GM23338 (cell line): ENCODE measurements around the gene TLR9. TPM values are rescaled to one million over a fixed set of nuclear protein-coding genes. Genes with fewer than 3 reads are reported as not detected.

ENCODE experiments used
- ATAC-seq: fragments of 200-7000 bp; cut with Tn5 transposase; 3 replicates; pipeline ENCODE4 v1.9.1; 2020
- DNase-seq: peaks from one replicate; pipeline ENCODE4 v3.0.0-alpha.2; 2015; ENCODE audit warnings: low spot score
- H2AFZ ChIP-seq: fragments of 200-600 bp; sonication (generic); 2 replicates; pipeline ENCODE4 v1.8.0; 2016; ENCODE audit warnings: antibody characterized with exemption, mild to moderate bottlenecking, moderate library complexity
- H3F3A ChIP-seq: fragments of 200-600 bp; sonication (generic); replicated peaks from 2 replicates; pipeline ENCODE4 v1.8.0; 2017; ENCODE audit warnings: antibody characterized with exemption, mixed run types, low read depth
- H3K27ac ChIP-seq: fragments of 200-600 bp; sonication (generic); 2 replicates; pipeline ENCODE4 v1.6.1; 2016; ENCODE audit warnings: low read depth
- H3K27me3 ChIP-seq: fragments of 200-600 bp; sonication (generic); 2 replicates; pipeline ENCODE4 v1.8.0; 2016; ENCODE audit warnings: mild to moderate bottlenecking, mixed run types, moderate library complexity; ENCODE audit not compliant: insufficient read depth
- H3K36me3 ChIP-seq: fragments of 200-600 bp; sonication (generic); 2 replicates; pipeline ENCODE4 v1.8.0; 2016; ENCODE audit warnings: mild to moderate bottlenecking; ENCODE audit not compliant: insufficient read depth
- H3K4me1 ChIP-seq: fragments of 200-600 bp; sonication (generic); 2 replicates; pipeline ENCODE4 v1.8.0; 2016; ENCODE audit warnings: mild to moderate bottlenecking, moderate library complexity; ENCODE audit not compliant: insufficient read depth
- H3K4me2 ChIP-seq: fragments of 200-600 bp; sonication (generic); 2 replicates; pipeline ENCODE4 v1.7.1; 2017; ENCODE audit warnings: mixed run types
- H3K4me3 ChIP-seq: fragments of 200-600 bp; sonication (generic); 2 replicates; pipeline ENCODE4 v1.6.1; 2016; ENCODE audit warnings: mixed run types
- H3K79me2 ChIP-seq: fragments of 200-600 bp; sonication (generic); replicated peaks from 2 replicates; pipeline ENCODE4 v1.8.0; 2017; ENCODE audit warnings: mild to moderate bottlenecking; ENCODE audit not compliant: insufficient read depth
- H3K9me2 ChIP-seq: fragments of 200-600 bp; sonication (generic); 2 replicates; pipeline ENCODE4 v1.8.0; 2017; ENCODE audit not compliant: insufficient read depth
- H4K20me1 ChIP-seq: fragments of 200-600 bp; sonication (generic); replicated peaks from 2 replicates; pipeline ENCODE4 v1.8.0; 2017; ENCODE audit warnings: mild to moderate bottlenecking; ENCODE audit not compliant: insufficient read depth
- H3K27ac Mint-ChIP-seq: 2 replicates; pipeline ENCODE4 v1.8.0; 2020; ENCODE audit warnings: inconsistent platforms, mild to moderate bottlenecking, moderate library complexity, mixed read lengths
- H3K27me3 Mint-ChIP-seq: 3 replicates; pipeline ENCODE4 v1.8.0; 2022; ENCODE audit warnings: low read depth, mild to moderate bottlenecking, moderate library complexity, mixed read lengths, inconsistent platforms; ENCODE audit not compliant: insufficient read depth, poor library complexity
- H3K36me3 Mint-ChIP-seq: 3 replicates; pipeline ENCODE4 v1.8.0; 2021; ENCODE audit warnings: low read depth, mild to moderate bottlenecking, inconsistent platforms, moderate library complexity, mixed read lengths
- H3K4me1 Mint-ChIP-seq: 3 replicates; pipeline ENCODE4 v1.8.0; 2020; ENCODE audit warnings: mild to moderate bottlenecking, inconsistent platforms, mixed read lengths
- H3K4me3 Mint-ChIP-seq: 3 replicates; pipeline ENCODE4 v1.8.0; 2021; ENCODE audit warnings: moderate library complexity, mild to moderate bottlenecking, inconsistent platforms, mixed read lengths
- H3K9me3 Mint-ChIP-seq: 3 replicates; pipeline ENCODE4 v1.8.0; 2020; ENCODE audit warnings: moderate library complexity, mild to moderate bottlenecking, inconsistent platforms, mixed read lengths
- CREB1 ChIP-seq: fragments of 250-450 bp; sonication (Bioruptor Pico); IDR thresholded peaks from 2 replicates; pipeline ENCODE4 v1.5.0; 2020; ENCODE audit warnings: low read depth, mild to moderate bottlenecking, moderate library complexity
- EZH2 ChIP-seq: fragments of 200-600 bp; sonication (generic); IDR thresholded peaks from one replicate; pipeline ENCODE4 v1.8.0; 2017; ENCODE audit warnings: antibody characterized with exemption, mild to moderate bottlenecking, low read depth; ENCODE audit not compliant: unreplicated experiment
- EZH2phosphoT487 ChIP-seq: fragments of 200-600 bp; sonication (generic); IDR thresholded peaks from one replicate; pipeline ENCODE4 v1.8.1; 2018; ENCODE audit warnings: antibody characterized with exemption; ENCODE audit not compliant: unreplicated experiment
- JUNB ChIP-seq: IDR thresholded peaks from one replicate; pipeline ENCODE4 v1.6.1; 2016; ENCODE audit warnings: antibody characterized with exemption; ENCODE audit not compliant: unreplicated experiment
- NANOG ChIP-seq: IDR thresholded peaks from 2 replicates; pipeline ENCODE4 v1.6.1; 2016; ENCODE audit warnings: antibody characterized with exemption, borderline replicate concordance
- POLR2AphosphoS5 ChIP-seq: IDR thresholded peaks from 2 replicates; pipeline ENCODE4 v1.6.1; 2016; ENCODE audit warnings: antibody characterized with exemption, low read depth
- STAT1 ChIP-seq: IDR thresholded peaks from one replicate; pipeline ENCODE4 v1.6.1; 2016; ENCODE audit warnings: antibody characterized with exemption; ENCODE audit not compliant: unreplicated experiment
- ZNF114 ChIP-seq: fragments of 250-450 bp; sonication (Bioruptor Pico); IDR thresholded peaks from 2 replicates; pipeline ENCODE4 v1.5.0; 2020; ENCODE audit warnings: mild to moderate bottlenecking, moderate library complexity
- ZNF331 ChIP-seq: fragments of 250-450 bp; sonication (Bioruptor Pico); IDR thresholded peaks from 2 replicates; pipeline ENCODE4 v1.5.0; 2020; ENCODE audit warnings: low read depth, mild to moderate bottlenecking, moderate library complexity
- polyA plus RNA-seq: library from polyadenylated mRNA; unstranded; fragments of >200 nt; fragmentation: Nextera tagmentation; extraction: Ambion mirVana; gene quantifications from 2 replicates; pipeline ENCODE4 v1.2.1, GENCODE V29; 2016
- total RNA-seq: library from RNA; depleted of rRNA; stranded (reverse); fragments of >200 nt; shearing (Covaris generic); gene quantifications from 2 replicates; pipeline ENCODE4 v1.2.3, GENCODE V29; 2014
- TF ChIP-seq, protein P1 (sequence below): fragments of 250-450 bp; sonication (Bioruptor Pico); IDR thresholded peaks from 2 replicates; pipeline ENCODE4 v1.5.0; 2020; ENCODE audit warnings: mild to moderate bottlenecking, moderate library complexity
- TF ChIP-seq, protein P2 (sequence below), 2 experiments: fragments of 200-600 bp in 1 of 2; sonication (generic) in 1 of 2; conservative IDR thresholded peaks; 2 replicates each; pipeline versions ENCODE4 v1.5.1 to v1.6.1; 2016 to 2017; ENCODE audit warnings: antibody characterized with exemption in 2 of 2, low read depth in 2 of 2, mild to moderate bottlenecking in 2 of 2, moderate library complexity in 1 of 2
- TF ChIP-seq, protein P3 (sequence below): IDR thresholded peaks from one replicate; pipeline ENCODE4 v1.6.1; 2018; ENCODE audit warnings: antibody characterized with exemption; ENCODE audit not compliant: unreplicated experiment
- TF ChIP-seq, protein P4 (sequence below): IDR thresholded peaks from 2 replicates; pipeline ENCODE4 v1.6.1; 2016; ENCODE audit warnings: antibody characterized with exemption

Gene TLR9
- total and polyA plus RNA-seq, 2 experiments from 2014 or later: not detected

DNA sequence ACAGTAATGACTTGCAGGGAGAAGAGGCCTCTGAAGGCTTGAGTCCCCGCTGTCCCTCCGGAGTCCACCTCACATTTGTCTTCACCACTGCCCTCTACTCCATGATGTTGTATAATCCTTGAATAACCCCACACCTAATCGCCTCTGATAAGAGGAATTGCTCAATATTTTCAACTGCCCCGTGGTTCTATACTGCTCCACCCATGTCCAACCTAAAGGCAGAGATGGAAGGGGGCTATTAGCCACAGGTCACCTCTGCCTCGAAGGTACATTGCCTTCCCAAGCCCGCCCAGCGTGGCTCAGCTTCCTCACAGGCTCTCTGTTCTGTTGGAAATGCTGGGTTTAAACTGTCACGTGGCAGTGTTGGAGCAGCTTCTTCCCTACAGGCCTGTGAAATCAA lies 12.4 kb downstream of the TLR9 start (continued):
- TF ChIP-seq, protein P1, sequence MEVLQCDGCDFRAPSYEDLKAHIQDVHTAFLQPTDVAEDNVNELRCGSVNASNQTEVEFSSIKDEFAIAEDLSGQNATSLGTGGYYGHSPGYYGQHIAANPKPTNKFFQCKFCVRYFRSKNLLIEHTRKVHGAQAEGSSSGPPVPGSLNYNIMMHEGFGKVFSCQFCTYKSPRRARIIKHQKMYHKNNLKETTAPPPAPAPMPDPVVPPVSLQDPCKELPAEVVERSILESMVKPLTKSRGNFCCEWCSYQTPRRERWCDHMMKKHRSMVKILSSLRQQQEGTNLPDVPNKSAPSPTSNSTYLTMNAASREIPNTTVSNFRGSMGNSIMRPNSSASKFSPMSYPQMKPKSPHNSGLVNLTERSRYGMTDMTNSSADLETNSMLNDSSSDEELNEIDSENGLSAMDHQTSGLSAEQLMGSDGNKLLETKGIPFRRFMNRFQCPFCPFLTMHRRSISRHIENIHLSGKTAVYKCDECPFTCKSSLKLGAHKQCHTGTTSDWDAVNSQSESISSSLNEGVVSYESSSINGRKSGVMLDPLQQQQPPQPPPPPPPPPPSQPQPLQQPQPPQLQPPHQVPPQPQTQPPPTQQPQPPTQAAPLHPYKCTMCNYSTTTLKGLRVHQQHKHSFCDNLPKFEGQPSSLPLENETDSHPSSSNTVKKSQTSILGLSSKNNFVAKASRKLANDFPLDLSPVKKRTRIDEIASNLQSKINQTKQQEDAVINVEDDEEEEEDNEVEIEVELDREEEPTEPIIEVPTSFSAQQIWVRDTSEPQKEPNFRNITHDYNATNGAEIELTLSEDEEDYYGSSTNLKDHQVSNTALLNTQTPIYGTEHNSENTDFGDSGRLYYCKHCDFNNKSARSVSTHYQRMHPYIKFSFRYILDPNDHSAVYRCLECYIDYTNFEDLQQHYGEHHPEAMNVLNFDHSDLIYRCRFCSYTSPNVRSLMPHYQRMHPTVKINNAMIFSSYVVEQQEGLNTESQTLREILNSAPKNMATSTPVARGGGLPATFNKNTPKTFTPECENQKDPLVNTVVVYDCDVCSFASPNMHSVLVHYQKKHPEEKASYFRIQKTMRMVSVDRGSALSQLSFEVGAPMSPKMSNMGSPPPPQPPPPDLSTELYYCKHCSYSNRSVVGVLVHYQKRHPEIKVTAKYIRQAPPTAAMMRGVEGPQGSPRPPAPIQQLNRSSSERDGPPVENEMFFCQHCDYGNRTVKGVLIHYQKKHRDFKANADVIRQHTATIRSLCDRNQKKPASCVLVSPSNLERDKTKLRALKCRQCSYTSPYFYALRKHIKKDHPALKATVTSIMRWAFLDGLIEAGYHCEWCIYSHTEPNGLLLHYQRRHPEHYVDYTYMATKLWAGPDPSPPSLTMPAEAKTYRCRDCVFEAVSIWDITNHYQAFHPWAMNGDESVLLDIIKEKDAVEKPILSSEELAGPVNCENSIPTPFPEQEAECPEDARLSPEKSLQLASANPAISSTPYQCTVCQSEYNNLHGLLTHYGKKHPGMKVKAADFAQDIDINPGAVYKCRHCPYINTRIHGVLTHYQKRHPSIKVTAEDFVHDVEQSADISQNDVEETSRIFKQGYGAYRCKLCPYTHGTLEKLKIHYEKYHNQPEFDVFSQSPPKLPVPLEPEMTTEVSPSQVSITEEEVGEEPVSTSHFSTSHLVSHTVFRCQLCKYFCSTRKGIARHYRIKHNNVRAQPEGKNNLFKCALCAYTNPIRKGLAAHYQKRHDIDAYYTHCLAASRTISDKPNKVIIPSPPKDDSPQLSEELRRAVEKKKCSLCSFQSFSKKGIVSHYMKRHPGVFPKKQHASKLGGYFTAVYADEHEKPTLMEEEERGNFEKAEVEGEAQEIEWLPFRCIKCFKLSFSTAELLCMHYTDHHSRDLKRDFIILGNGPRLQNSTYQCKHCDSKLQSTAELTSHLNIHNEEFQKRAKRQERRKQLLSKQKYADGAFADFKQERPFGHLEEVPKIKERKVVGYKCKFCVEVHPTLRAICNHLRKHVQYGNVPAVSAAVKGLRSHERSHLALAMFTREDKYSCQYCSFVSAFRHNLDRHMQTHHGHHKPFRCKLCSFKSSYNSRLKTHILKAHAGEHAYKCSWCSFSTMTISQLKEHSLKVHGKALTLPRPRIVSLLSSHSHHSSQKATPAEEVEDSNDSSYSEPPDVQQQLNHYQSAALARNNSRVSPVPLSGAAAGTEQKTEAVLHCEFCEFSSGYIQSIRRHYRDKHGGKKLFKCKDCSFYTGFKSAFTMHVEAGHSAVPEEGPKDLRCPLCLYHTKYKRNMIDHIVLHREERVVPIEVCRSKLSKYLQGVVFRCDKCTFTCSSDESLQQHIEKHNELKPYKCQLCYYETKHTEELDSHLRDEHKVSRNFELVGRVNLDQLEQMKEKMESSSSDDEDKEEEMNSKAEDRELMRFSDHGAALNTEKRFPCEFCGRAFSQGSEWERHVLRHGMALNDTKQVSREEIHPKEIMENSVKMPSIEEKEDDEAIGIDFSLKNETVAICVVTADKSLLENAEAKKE (CRISPR knock-in tag): no peak
- no peak for TF ChIP-seq JUNB

DNA sequence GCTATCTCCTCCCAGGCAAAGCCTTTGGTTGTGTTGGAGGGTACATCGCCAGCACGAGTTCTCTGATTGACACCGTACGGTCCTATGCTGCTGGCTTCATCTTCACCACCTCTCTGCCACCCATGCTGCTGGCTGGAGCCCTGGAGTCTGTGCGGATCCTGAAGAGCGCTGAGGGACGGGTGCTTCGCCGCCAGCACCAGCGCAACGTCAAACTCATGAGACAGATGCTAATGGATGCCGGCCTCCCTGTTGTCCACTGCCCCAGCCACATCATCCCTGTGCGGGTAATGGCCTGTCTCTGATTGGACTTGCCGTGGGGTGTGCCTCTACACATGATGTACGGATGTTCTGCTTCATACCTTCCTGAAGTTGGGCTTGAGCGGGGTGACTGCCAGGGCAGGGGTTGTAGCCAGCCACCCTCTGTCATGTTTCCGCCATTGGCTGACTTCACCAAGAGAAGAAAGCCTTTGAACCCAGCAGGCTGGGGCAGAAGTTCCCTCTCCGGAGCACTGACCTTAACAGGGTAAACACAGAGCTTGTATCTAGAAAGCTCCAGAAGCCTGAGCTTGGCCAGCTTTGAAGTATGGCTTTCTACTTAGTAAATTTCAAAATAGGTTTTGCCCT lies 14.1 kb downstream of the TLR9 start:
- H3K9me2 ChIP-seq: no peaks in the 10 kb centered on the region
- Mint-ChIP-seq H3K4me3 (no peak overlapping the region), H3K27ac (no peak overlapping the region), H3K27me3 (peaks cover 5% of the 10 kb centered on the region), H3K4me1 (no peaks in the 10 kb centered on the region), H3K36me3 (peaks cover 90% of the 10 kb centered on the region), H3K9me3 (no peaks in the 10 kb centered on the region)
- H3K4me2 ChIP-seq: no peak overlapping the region
- no peak for ATAC-seq
- peaks cover 66% of the 10 kb centered on the region for H3K36me3 ChIP-seq
- H4K20me1 ChIP-seq: peaks cover 7% of the 10 kb centered on the region; the same call in 1 of the 2 replicates
- no peak overlapping the region for H2AFZ ChIP-seq
- DNase-seq: no peak
- H3K27ac ChIP-seq: no peak overlapping the region
- H3F3A ChIP-seq: 0 out of 2 replicates have a peak, but pooled peaks cover 3% of the 10 kb centered on the region
- H3K4me3 ChIP-seq: no peak overlapping the region
- H3K27me3 ChIP-seq: no peaks in the 10 kb centered on the region
- H3K4me1 ChIP-seq: no peaks in the 10 kb centered on the region
- no peaks in the 10 kb centered on the region for H3K79me2 ChIP-seq
- TF ChIP-seq ZNF331 (CRISPR knock-in tag): no peak
- no peak for TF ChIP-seq STAT1
- TF ChIP-seq, protein P2, sequence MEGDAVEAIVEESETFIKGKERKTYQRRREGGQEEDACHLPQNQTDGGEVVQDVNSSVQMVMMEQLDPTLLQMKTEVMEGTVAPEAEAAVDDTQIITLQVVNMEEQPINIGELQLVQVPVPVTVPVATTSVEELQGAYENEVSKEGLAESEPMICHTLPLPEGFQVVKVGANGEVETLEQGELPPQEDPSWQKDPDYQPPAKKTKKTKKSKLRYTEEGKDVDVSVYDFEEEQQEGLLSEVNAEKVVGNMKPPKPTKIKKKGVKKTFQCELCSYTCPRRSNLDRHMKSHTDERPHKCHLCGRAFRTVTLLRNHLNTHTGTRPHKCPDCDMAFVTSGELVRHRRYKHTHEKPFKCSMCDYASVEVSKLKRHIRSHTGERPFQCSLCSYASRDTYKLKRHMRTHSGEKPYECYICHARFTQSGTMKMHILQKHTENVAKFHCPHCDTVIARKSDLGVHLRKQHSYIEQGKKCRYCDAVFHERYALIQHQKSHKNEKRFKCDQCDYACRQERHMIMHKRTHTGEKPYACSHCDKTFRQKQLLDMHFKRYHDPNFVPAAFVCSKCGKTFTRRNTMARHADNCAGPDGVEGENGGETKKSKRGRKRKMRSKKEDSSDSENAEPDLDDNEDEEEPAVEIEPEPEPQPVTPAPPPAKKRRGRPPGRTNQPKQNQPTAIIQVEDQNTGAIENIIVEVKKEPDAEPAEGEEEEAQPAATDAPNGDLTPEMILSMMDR (conservative IDR thresholded peaks at IDR 0.05; ENCODE audit: low read depth in 2 of 2): no peak
- TF ChIP-seq, protein P3, sequence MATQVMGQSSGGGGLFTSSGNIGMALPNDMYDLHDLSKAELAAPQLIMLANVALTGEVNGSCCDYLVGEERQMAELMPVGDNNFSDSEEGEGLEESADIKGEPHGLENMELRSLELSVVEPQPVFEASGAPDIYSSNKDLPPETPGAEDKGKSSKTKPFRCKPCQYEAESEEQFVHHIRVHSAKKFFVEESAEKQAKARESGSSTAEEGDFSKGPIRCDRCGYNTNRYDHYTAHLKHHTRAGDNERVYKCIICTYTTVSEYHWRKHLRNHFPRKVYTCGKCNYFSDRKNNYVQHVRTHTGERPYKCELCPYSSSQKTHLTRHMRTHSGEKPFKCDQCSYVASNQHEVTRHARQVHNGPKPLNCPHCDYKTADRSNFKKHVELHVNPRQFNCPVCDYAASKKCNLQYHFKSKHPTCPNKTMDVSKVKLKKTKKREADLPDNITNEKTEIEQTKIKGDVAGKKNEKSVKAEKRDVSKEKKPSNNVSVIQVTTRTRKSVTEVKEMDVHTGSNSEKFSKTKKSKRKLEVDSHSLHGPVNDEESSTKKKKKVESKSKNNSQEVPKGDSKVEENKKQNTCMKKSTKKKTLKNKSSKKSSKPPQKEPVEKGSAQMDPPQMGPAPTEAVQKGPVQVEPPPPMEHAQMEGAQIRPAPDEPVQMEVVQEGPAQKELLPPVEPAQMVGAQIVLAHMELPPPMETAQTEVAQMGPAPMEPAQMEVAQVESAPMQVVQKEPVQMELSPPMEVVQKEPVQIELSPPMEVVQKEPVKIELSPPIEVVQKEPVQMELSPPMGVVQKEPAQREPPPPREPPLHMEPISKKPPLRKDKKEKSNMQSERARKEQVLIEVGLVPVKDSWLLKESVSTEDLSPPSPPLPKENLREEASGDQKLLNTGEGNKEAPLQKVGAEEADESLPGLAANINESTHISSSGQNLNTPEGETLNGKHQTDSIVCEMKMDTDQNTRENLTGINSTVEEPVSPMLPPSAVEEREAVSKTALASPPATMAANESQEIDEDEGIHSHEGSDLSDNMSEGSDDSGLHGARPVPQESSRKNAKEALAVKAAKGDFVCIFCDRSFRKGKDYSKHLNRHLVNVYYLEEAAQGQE: no peak
- TF ChIP-seq ZNF114 (CRISPR knock-in tag): no peak
- TF ChIP-seq NANOG: no peak
- no peak for TF ChIP-seq EZH2phosphoT487
- no peak for TF ChIP-seq JUNB
- TF ChIP-seq POLR2AphosphoS5: no peak
- TF ChIP-seq, protein P4, sequence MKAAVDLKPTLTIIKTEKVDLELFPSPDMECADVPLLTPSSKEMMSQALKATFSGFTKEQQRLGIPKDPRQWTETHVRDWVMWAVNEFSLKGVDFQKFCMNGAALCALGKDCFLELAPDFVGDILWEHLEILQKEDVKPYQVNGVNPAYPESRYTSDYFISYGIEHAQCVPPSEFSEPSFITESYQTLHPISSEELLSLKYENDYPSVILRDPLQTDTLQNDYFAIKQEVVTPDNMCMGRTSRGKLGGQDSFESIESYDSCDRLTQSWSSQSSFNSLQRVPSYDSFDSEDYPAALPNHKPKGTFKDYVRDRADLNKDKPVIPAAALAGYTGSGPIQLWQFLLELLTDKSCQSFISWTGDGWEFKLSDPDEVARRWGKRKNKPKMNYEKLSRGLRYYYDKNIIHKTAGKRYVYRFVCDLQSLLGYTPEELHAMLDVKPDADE: no peak
- no peak for TF ChIP-seq EZH2
- TF ChIP-seq CREB1: no peak
